ENCODE results near the gene PPARA. TPM values are rescaled to one million over a fixed set of nuclear protein-coding genes. Genes with fewer than 3 reads are reported as not detected.

Gene PPARA
- total and polyA plus RNA-seq, 2 donors (not counting 3 experiments of a cell fraction or from before 2014, with no cell fraction given): 3.1 to 10.7 TPM

DNA sequence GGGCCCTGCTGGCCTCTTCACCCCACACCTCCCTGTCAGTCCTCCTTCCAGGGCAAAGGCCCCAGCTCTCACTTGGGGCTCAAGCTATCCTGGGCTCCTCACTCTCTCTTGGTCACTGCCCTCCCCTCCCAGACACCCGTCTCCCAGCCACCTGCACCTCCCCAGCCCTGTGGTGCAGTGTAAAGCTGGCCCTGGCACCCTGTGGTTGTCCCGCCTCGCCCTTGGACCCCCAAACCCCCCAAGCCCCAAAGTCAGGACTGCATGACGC, 16.8 kb upstream of the PPARA start:
- Histone ChIP-seq H3K9me1 (replicated peaks; ENCODE audit: control insufficient read depth, extremely low read depth, insufficient read depth, low read length) (no peaks in the 10 kb centered on the region), H3K4me1 (ENCODE audit: control insufficient read depth, extremely low read depth, insufficient read depth, low read length) (no peaks in the 10 kb centered on the region), H3K4me2 (ENCODE audit: insufficient read depth, low read length) (no peak overlapping the region), H3K4me3 (replicated peaks in 1 of 3; ENCODE audit: insufficient read depth in 1 of 3, low read depth in 1 of 3, low read length in 3 of 3) (no peak overlapping the region), H3K9ac (replicated peaks; ENCODE audit: extremely low read depth, insufficient read depth, low read length) (no peak overlapping the region), H3K36me3 (ENCODE audit: control insufficient read depth in 2 of 2, extremely low read depth in 1 of 2, insufficient read depth in 2 of 2, low read length in 2 of 2) (no peaks in the 10 kb centered on the region), H3K79me2 (ENCODE audit: control insufficient read depth, insufficient read depth, low read length) (no peaks in the 10 kb centered on the region), H2AFZ (ENCODE audit: low read depth, low read length) (no peak overlapping the region), H3K27me3 (ENCODE audit: control insufficient read depth in 2 of 2, insufficient read depth in 2 of 2, low read length in 2 of 2) (no peaks in the 10 kb centered on the region), H3K27ac (ENCODE audit: insufficient read depth, low read depth, low read length) (no peak overlapping the region), H4K20me1 (replicated peaks; ENCODE audit: control insufficient read depth, extremely low read depth, insufficient read depth, low read length) (no peaks in the 10 kb centered on the region), H3K9me3 (replicated peaks; ENCODE audit: control insufficient read depth, insufficient read depth, low read length) (no peaks in the 10 kb centered on the region)
- DNase-seq (ENCODE audit: low read depth, low spot score): no peak
- no peak for FAIRE-seq
- intact Hi-C loops (cut with micrococcal nuclease): no loop called here
- POLR2A ChIA-PET: no interaction called here
- CTCF ChIA-PET: interaction anchor here (1.6 kb wide), 1 partner anchor 16 kb away, joined by 4 read pairs; no protein-coding TSS in a partner anchor
- no peak for TF ChIP-seq POLR2AphosphoS5 (IDR thresholded peaks at IDR 0.05; ENCODE audit: insufficient read depth, low read depth, low read length)
- no peak for TF ChIP-seq GATA2 (IDR thresholded peaks at IDR 0.05; ENCODE audit: insufficient read depth, insufficient read length, low read depth, low read length)
- TF ChIP-seq JUN (IDR thresholded peaks at IDR 0.05; ENCODE audit: borderline replicate concordance, insufficient read depth, insufficient read length, low read depth): no peak
- TF ChIP-seq POLR2A (IDR thresholded peaks at IDR 0.05; ENCODE audit: low read depth, low read length): no peak
- TF ChIP-seq, protein P1, sequence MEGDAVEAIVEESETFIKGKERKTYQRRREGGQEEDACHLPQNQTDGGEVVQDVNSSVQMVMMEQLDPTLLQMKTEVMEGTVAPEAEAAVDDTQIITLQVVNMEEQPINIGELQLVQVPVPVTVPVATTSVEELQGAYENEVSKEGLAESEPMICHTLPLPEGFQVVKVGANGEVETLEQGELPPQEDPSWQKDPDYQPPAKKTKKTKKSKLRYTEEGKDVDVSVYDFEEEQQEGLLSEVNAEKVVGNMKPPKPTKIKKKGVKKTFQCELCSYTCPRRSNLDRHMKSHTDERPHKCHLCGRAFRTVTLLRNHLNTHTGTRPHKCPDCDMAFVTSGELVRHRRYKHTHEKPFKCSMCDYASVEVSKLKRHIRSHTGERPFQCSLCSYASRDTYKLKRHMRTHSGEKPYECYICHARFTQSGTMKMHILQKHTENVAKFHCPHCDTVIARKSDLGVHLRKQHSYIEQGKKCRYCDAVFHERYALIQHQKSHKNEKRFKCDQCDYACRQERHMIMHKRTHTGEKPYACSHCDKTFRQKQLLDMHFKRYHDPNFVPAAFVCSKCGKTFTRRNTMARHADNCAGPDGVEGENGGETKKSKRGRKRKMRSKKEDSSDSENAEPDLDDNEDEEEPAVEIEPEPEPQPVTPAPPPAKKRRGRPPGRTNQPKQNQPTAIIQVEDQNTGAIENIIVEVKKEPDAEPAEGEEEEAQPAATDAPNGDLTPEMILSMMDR (IDR thresholded peaks at IDR 0.05; ENCODE audit: extremely low read depth in 1 of 2, insufficient read depth in 1 of 2, low read depth in 1 of 2, low read length in 2 of 2): no peak
- no peak for TF ChIP-seq FOS (IDR thresholded peaks at IDR 0.05; ENCODE audit: borderline replicate concordance, insufficient read depth, low read length)
- TF ChIP-seq, protein P2, sequence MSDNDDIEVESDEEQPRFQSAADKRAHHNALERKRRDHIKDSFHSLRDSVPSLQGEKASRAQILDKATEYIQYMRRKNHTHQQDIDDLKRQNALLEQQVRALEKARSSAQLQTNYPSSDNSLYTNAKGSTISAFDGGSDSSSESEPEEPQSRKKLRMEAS (IDR thresholded peaks at IDR 0.05; ENCODE audit: insufficient read depth, insufficient read length): no peak
- no peak for TF ChIP-seq MYC (IDR thresholded peaks at IDR 0.05; ENCODE audit: low read depth, low read length)
- no peak for TF ChIP-seq EZH2 (IDR thresholded peaks at IDR 0.05; ENCODE audit: borderline replicate concordance, low read depth, low read length, severe bottlenecking)
- dilution Hi-C loops (cut with MboI; ENCODE audit: extremely low pct_ligation_motif_present, low sequenced_read_pairs): no loop called here
- BruUV-seq (replicated peaks): no TSS peak
